Ovary (tissue), 9 donors: Measurements from ENCODE around the gene PRDM16. TPM values are rescaled to one million over a fixed set of nuclear protein-coding genes. Genes with fewer than 3 reads are reported as not detected.
A peak's percentile ranks its signal among the peaks of the same experiment; 100 is the strongest.

Experiments
- DNase-seq, 5 donors: peaks; one replicate each; pipeline ENCODE4 v3.0.0-alpha.2; 2019 to 2020
- H3K27ac ChIP-seq, 2 donors: fragments of 200-600 bp; one replicate each; pipeline versions ENCODE4 v1.5.1 to v1.8.0; 2019 to 2022
- H3K27me3 ChIP-seq: fragments of 200-600 bp; one replicate; pipeline ENCODE4 v1.8.0; 2022
- H3K36me3 ChIP-seq: fragments of 200-600 bp; sonication (generic); one replicate; pipeline ENCODE4 v1.5.1; 2019
- H3K4me1 ChIP-seq: one replicate; pipeline ENCODE4 v1.8.1; 2013; ENCODE audit warnings: mild to moderate bottlenecking, moderate library complexity; ENCODE audit not compliant: insufficient read depth
- H3K4me3 ChIP-seq: fragments of 200-600 bp; sonication (generic); one replicate; pipeline ENCODE4 v1.5.1; 2017
- H3K9me3 ChIP-seq, 2 donors: fragments of 200-600 bp in 1 of 2; sonication (generic) in 1 of 2; one replicate each; pipeline versions ENCODE4 v1.5.1 to v1.8.1; 2013 to 2019; ENCODE audit warnings: mild to moderate bottlenecking in 1 of 2, moderate library complexity in 1 of 2
- CTCF ChIP-seq, 3 donors: fragments of 450-650 bp in 2 of 3; fragments of 200-600 bp in 1 of 3; IDR thresholded peaks; one replicate each; pipeline versions ENCODE4 v1.5.1 to v1.8.0; 2016 to 2022; ENCODE audit warnings: antibody characterized with exemption in 3 of 3, mild to moderate bottlenecking in 1 of 3
- EP300 ChIP-seq: sonication (generic); formaldehyde crosslinking; IDR thresholded peaks from one replicate; pipeline ENCODE4 v1.6.1; 2017; ENCODE audit warnings: antibody characterized with exemption
- POLR2A ChIP-seq: fragments of 450-650 bp; IDR thresholded peaks from one replicate; pipeline ENCODE4 v1.6.1; 2017; ENCODE audit warnings: antibody characterized with exemption, mild to moderate bottlenecking, moderate library complexity
- WGBS, 3 donors: extraction: QIAGEN DNeasy Blood & Tissue Kit in 1 of 3; methylation state at CpG; one replicate each; pipeline versions ENCODE4 v1.1.5 to v1.1.7; 2013 to 2017; 5-methylcytosine and 5-hydroxymethylcytosine counted together
- intact Hi-C, 4 donors: fragments of 100-400 bp; cut with DNase I; formaldehyde crosslinking; loops; one replicate each; pipeline versions ENCODE4 v1.11.0 to v1.15.1; 2022 to 2023
- polyA plus RNA-seq, 2 donors: library from polyadenylated mRNA; stranded (reverse); fragments of 200-250 nt in 1 of 2; fragments of 350-450 nt in 1 of 2; fragmentation: Illumina TruSeq in 1 of 2; extraction: RNeasy Lipid Tissue Mini Kit (QIAGEN cat#74804) in 1 of 2; gene quantifications; one replicate each; pipeline ENCODE4 v1.2.3, GENCODE V29; 2013 to 2014
- total RNA-seq, 7 donors: library from RNA; depleted of rRNA in 2 of 7; stranded (reverse); fragments of >200 nt in 2 of 7; fragmentation: NEBNext Ultra II Directional in 3 of 7; extraction: Animal tissue kit (Norgen Biotek cat#: 25700) in 3 of 7; gene quantifications; one replicate each; pipeline versions ENCODE4 v1.1.0 to v1.2.4, GENCODE V29; 2016 to 2023
- donor health status: DM: no; HTN: no; CAD: no; lungs with moderate emphysema.
- donor health status: DM: no; HTN: no; CAD: no.
- donor health status: Bipolar disorder and iron deficiency.
- donor health status: DM: yes; HTN: yes; CAD: no.
- donor health status: DM: no; HTN: no; CAD: no.
- donor health status: DM: yes; HTN: yes; CAD: no.

PRDM16 gene
- total and polyA plus RNA-seq, 9 donors = 1.1 to 17.3 (median 3.9) TPM

DNA sequence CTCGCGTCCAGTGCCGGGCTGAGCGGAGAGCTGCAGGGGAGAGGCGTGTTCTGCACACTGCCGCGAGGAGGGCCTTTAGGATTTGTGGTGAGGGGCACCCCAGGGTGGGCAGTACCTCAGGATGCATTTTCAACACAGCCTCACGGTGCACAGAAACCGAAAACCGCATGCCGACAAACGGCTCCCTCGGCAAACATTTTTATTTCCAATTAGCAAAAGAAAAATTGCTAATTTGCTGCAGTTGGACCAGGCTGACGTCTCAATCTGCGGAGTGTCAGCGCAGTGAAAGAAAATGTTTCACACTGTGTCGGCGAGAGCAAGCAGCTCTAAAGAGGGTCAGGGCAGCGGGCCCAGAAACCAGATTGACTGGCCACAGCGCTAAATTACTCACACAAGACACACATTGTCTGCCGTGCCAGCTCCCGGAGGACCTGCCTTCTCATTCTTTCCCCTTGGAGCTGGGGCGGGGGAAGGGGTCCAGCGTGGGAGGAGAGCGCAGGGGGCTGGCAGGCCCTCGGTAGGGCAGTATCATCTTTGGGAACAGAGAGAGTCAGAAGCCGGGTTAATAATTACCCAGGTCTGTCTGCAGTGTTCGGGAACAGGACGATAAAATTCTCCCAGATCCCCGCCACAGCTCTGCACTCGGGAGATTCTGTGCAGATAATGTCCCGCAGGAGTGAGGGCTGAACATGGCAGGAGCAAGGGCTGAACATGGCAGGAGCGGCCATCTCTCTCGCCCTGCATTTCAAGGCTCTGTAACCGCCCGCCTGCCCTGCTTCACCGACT is 150.2 kb downstream of the PRDM16 start:
- Histone ChIP-seq H3K4me1 (peaks cover 18% of the 10 kb centered on the region), H3K27ac (no peak overlapping the region), H3K9me3 (no peaks in the 10 kb centered on the region), H3K36me3 (no peaks in the 10 kb centered on the region), H3K27me3 (no peaks in the 10 kb centered on the region), H3K4me3 (no peak overlapping the region)
- 30 to 33% (median 31%) methylated on average over 37 of the region's 37 CpGs for WGBS, 3 donors
- intact Hi-C loops = no loop called here
- peak in 2 of 5 donors; percentile 35 to 60 for DNase-seq
- TF ChIP-seq EP300 (no peak), POLR2A (no peak), CTCF (IDR thresholded peaks at IDR 0.05) (no peak)

DNA sequence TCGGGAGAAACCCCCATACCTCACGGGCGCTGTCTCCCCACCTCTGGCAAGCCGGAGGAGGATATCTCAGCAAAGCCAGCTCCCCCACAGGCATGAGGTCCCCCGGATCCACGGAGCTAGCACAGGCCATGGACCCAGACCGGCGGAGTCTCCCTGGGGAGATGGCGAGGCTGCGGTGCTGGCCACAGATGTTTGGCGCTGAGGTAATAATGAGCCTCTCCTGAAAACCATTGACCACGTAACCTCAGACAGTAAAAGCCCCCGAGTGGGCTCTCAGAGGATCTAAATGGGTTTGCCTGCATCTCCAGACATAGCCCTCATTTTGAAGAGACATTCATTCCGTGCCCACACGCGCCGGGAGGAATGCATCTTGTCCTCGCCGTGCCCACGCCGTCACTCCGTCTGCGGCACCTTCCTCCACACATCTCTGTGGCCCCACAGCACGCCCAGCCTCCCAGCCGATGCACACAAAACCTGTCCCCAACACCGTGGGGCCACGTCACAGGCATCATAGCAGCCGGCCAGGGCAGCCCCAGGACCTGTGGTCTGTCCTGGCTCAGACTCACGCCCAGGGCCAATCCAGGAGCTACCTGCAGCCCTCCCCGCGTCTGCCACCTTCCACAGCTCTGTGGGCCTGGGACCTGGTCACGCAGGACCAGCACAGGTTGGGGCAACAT is 150.9 kb downstream of the PRDM16 start:
- Histone ChIP-seq H3K4me3 (no peak overlapping the region), H3K36me3 (no peaks in the 10 kb centered on the region), H3K27me3 (no peaks in the 10 kb centered on the region), H3K4me1 (peaks cover 18% of the 10 kb centered on the region), H3K9me3 (no peaks in the 10 kb centered on the region), H3K27ac (no peak overlapping the region)
- intact Hi-C loops = loop anchor here in 1 of 4 donors (10.0 kb wide), 1 partner anchor 155 kb away; the partner anchor contains the start of gene PRDM16
- 77 to 85% (median 83%) methylated on average over 32 of the region's 32 CpGs for WGBS, 3 donors
- TF ChIP-seq POLR2A = no peak
- no peak for TF ChIP-seq CTCF (IDR thresholded peaks at IDR 0.05)
- TF ChIP-seq EP300 = no peak
- no peak for DNase-seq

DNA sequence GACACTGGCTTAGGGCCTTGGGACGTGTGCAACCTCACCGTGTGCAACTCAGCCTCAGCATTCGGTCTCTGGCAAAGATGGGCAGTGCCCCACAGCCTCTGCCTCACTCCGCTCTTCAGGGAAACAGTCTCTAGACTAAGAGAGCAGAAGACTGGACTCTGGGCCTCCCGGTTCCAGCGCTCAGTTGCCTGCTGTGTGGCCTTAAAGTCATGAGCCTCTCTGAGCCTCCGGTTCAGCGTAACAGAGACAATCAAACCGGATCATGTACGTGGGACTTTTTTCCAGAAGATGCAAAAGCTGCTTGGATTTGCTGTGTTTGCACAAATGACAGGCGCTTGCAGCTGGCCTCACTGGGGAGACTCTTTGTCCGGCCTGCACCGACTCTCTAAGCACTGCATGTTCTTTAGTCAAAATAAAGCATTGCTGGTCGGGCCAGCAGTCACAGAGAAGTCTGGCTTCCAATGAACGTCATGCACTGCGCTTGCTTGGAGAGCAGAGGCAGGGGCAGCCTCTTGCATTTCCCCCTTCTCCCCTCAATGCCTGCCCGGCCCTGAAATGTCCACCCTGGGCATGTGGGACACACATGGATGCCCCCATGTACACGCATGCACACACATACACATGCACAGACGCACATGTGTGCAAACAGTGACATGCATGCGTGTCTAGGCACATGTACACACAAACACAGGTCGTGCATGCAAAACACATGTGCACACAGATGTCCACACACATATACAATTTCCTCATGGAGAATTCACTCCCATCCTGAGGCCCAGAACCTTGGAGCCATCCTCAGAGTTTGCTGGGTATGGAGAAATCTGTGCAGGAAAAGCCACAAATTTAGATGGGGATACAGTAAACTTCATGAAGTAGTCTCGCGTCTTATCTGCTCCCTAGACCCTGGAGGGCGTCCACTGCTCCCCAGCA is 152.4 kb downstream of the PRDM16 start:
- H3K4me1 ChIP-seq = peaks cover 18% of the 10 kb centered on the region
- H3K4me3 ChIP-seq = no peak overlapping the region
- no peaks in the 10 kb centered on the region for H3K36me3 ChIP-seq
- 52 to 69% (median 68%) methylated on average over 24 of the region's 24 CpGs for whole genome bisulfite sequencing, 3 donors
- no peak for DNase-seq
- H3K9me3 ChIP-seq = no peaks in the 10 kb centered on the region
- H3K27ac ChIP-seq = no peak overlapping the region
- no peak for TF ChIP-seq CTCF (IDR thresholded peaks at IDR 0.05)
- TF ChIP-seq EP300 = no peak
- no peak for TF ChIP-seq POLR2A
- intact Hi-C loops = loop anchor here in 1 of 4 donors (10.0 kb wide), 1 partner anchor 157 kb away; the partner anchor contains the start of gene PRDM16
- H3K27me3 ChIP-seq = no peaks in the 10 kb centered on the region
